H1 (cell line): ENCODE measurements around the gene PLEKHG2. TPM values are rescaled to one million over a fixed set of nuclear protein-coding genes. Genes with fewer than 3 reads are reported as not detected.

Experiments used
- ASH2L ChIP-seq: fragments of 200-600, 300-600 bp; sonication (generic); IDR thresholded peaks from one replicate; pipeline ENCODE4 v1.7.1; 2017; ENCODE audit warnings: low read length
- CBX8 ChIP-seq: fragments of 300-800, 300-1000 bp; sonication (generic); IDR thresholded peaks from 2 replicates; pipeline ENCODE4 v1.7.1; 2016; ENCODE audit warnings: low read depth, low read length, borderline replicate concordance
- CREB1 ChIP-seq: IDR thresholded peaks from 2 replicates; pipeline ENCODE4 v1.6.1; 2012; ENCODE audit warnings: inconsistent platforms
- E2F6 ChIP-seq: IDR thresholded peaks from 2 replicates; pipeline ENCODE4 v1.6.1; 2012; ENCODE audit warnings: inconsistent platforms
- EGR1 ChIP-seq: IDR thresholded peaks from 2 replicates; pipeline ENCODE4 v1.6.1; 2011; ENCODE audit warnings: low read depth, low read length, borderline replicate concordance
- HDAC2 ChIP-seq, 2 experiments: fragments of 300-600 bp in 1 of 2; sonication (generic) in 1 of 2; IDR thresholded peaks; 2 replicates each; pipeline ENCODE4 v1.6.1; 2011 to 2012; ENCODE audit warnings: low read depth in 2 of 2, low read length in 2 of 2, mild to moderate bottlenecking in 2 of 2, moderate library complexity in 2 of 2, borderline replicate concordance in 1 of 2, inconsistent platforms in 1 of 2
- KDM1A ChIP-seq: fragments of 200-600, 300-600 bp; sonication (generic); IDR thresholded peaks from 2 replicates; pipeline ENCODE4 v1.7.1; 2016; ENCODE audit warnings: mild to moderate bottlenecking, low read length, borderline replicate concordance
- NANOG ChIP-seq: IDR thresholded peaks from 2 replicates; pipeline ENCODE4 v1.6.1; 2011; ENCODE audit warnings: low read length, low read depth, mild to moderate bottlenecking, inconsistent platforms; ENCODE audit not compliant: insufficient read depth, poor library complexity, severe bottlenecking
- POLR2A ChIP-seq, 2 experiments: IDR thresholded peaks; 1 replicate in 1 of 2; 2 replicates in 1 of 2; pipeline ENCODE4 v1.6.1; 2011; ENCODE audit warnings: low read depth in 2 of 2, low read length in 2 of 2, mild to moderate bottlenecking in 2 of 2; ENCODE audit errors: control extremely low read depth in 1 of 2
- POLR2AphosphoS5 ChIP-seq: IDR thresholded peaks from 2 replicates; pipeline ENCODE4 v1.6.1; 2011; ENCODE audit warnings: low read depth, low read length
- RBBP5 ChIP-seq: IDR thresholded peaks from 2 replicates; pipeline ENCODE4 v1.7.1; 2012; ENCODE audit warnings: low read depth, mild to moderate bottlenecking, inconsistent platforms, low read length, moderate library complexity, borderline replicate concordance
- SIRT6 ChIP-seq: IDR thresholded peaks from one replicate; pipeline ENCODE4 v1.7.1; 2012; ENCODE audit warnings: low read length, inconsistent platforms
- TAF7 ChIP-seq: optimal IDR thresholded peaks from 2 replicates; pipeline ENCODE3; 2011; ENCODE audit warnings: low read depth, mild to moderate bottlenecking, inconsistent platforms, low read length, moderate library complexity, borderline replicate concordance
- TBP ChIP-seq: IDR thresholded peaks from 2 replicates; pipeline ENCODE4 v1.6.1; 2011; ENCODE audit warnings: low read depth, low read length, improper control_type of control experiment
- YY1 ChIP-seq: IDR thresholded peaks from 2 replicates; pipeline ENCODE4 v1.6.1; 2011; ENCODE audit warnings: low read depth, mild to moderate bottlenecking, low read length
- polyA plus RNA-seq, 7 experiments: library from polyadenylated mRNA; depleted of rRNA in 3 of 7; stranded (reverse) in 5 of 7; unstranded in 2 of 7; fragments of >200 nt in 5 of 7; fragments of 200-250 nt in 2 of 7; gene quantifications; 1 replicate in 5 of 7; 2 replicates in 1 of 7; 4 replicates in 1 of 7; pipeline versions ENCODE4 v1.2.1 to v1.2.3, GENCODE V29; 2011 to 2013; ENCODE audit warnings: missing spikeins in 2 of 7, mixed read lengths in 2 of 7
- total RNA-seq: library from RNA; stranded (reverse); fragmentation: NEBNext Ultra II Directional; extraction: Animal tissue kit (Norgen Biotek cat#: 25700); gene quantifications from 2 replicates; pipeline ENCODE4 v1.2.1, GENCODE V29; 2021
- TF ChIP-seq, protein P1 (sequence below): IDR thresholded peaks from 2 replicates; pipeline ENCODE4 v1.6.1; 2011; ENCODE audit warnings: low read length, improper control_type of control experiment

PLEKHG2 gene
- total and polyA plus RNA-seq, 2 of the 8 experiments (the other 6 are each of a cell fraction or from before 2014, with no cell fraction given) = 16.9 to 65.7 TPM

DNA sequence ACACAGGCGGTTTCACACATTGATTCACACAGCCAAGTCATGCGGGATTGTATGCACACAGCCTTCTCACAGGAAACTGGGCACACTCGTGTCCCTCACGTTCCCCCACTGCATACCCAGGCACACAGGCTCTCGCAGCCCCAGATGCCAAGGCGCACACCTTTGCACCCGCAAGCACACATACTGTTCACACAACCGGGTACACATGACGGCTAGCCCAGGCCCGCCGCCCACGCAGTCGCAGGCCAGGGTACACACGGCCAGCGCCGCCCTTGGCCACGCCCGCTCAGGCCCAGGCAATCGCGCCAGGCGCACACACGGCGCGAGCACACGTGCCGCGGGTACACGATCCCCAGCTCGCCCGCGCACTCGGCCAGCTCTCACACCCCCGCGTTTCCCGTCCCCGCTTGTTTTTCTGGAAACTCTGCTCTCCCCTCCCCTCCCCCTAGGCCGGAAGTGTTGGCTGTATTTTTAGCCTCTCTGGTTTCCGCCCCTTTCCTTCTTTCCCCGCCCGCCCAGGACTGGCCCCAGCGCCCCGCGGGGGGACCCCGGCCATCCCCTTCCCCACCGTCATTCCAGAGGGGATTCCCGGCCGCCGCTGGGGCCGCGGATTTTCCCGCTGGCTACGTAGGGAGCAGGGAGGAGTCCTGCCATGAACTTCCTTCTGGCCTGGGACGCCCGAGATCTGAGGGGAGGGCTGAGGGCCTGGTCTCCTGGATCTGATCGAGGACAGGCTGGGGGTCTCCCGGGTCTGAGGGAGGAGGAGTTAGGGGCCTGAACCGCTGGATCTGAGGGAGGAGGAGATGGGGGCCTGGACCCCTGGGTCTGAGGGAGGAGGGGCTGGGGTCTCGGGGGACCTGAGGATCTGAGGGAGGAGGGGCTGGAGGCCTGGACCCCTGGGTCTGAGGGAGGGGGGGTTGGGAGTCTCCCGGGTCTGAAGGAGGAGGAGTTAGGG, 9.8 kb upstream of the PLEKHG2 start (continued):
- TF ChIP-seq, protein P1, sequence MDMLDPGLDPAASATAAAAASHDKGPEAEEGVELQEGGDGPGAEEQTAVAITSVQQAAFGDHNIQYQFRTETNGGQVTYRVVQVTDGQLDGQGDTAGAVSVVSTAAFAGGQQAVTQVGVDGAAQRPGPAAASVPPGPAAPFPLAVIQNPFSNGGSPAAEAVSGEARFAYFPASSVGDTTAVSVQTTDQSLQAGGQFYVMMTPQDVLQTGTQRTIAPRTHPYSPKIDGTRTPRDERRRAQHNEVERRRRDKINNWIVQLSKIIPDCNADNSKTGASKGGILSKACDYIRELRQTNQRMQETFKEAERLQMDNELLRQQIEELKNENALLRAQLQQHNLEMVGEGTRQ = no peak
- TF ChIP-seq ASH2L (peak; percentile 65), YY1 (no peak), TAF7 (peak; percentile 63), EGR1 (peak; percentile 98), CBX8 (no peak), SIRT6 (no peak), CREB1 (peak; percentile 44), TBP (peak; percentile 64; the same call in 1 of the 2 replicates), HDAC2 (IDR thresholded peaks at IDR 0.05; ENCODE audit: borderline replicate concordance in 1 of 2, low read depth in 2 of 2, low read length in 2 of 2) (peak in 1 of 2 experiments; percentile 77; a peak in 1 of 4 replicates), POLR2AphosphoS5 (peak; percentile 69), E2F6 (peak; percentile 79), RBBP5 (peak; percentile 93), POLR2A (IDR thresholded peaks at IDR 0.05; ENCODE audit: control extremely low read depth in 1 of 2, low read depth in 2 of 2, low read length in 2 of 2) (peak in 1 of 2 experiments; percentile 76; a peak in 2 of 3 replicates), KDM1A (peak; percentile 100), NANOG (no peak)
